Prostate gland (tissue), 2 donors: ENCODE measurements around the gene FNDC3B.

ENCODE experiments used
- POLR2AphosphoS5 ChIP-seq: sonication (generic); formaldehyde crosslinking; IDR thresholded peaks from one replicate; pipeline ENCODE4 v1.6.1; 2017; ENCODE audit warnings: antibody characterized with exemption
- TF ChIP-seq, protein P1 (sequence below), 4 experiments: fragments of 200-600 bp in 2 of 4; fragments of 450-650 bp in 2 of 4; sonication (generic) in 2 of 4; IDR thresholded peaks; 1 replicate in 3 of 4; 2 replicates in 1 of 4; pipeline ENCODE4 v1.5.1; 2016 to 2019; ENCODE audit warnings: antibody characterized with exemption in 4 of 4, mild to moderate bottlenecking in 2 of 4, moderate library complexity in 2 of 4

DNA sequence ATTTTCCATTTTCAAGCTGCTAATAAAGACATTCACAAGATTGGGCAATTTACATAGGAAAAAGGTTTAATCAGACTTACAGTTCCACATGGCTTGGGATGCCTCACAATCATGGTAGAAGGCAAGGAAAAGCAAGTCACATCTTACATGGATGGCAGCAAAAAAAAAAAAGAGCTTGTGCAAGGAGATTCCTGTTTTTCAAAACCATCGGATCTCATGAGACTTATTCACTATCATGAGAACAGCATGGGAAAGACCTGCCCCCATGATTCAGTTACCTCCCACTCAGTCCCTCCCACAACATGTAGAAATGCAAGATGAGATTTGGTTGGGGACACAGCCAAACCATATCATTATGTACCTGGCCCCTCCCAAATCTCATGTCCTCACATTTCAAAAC is 202.0 kb downstream of the FNDC3B start:
- TF ChIP-seq, protein P1, sequence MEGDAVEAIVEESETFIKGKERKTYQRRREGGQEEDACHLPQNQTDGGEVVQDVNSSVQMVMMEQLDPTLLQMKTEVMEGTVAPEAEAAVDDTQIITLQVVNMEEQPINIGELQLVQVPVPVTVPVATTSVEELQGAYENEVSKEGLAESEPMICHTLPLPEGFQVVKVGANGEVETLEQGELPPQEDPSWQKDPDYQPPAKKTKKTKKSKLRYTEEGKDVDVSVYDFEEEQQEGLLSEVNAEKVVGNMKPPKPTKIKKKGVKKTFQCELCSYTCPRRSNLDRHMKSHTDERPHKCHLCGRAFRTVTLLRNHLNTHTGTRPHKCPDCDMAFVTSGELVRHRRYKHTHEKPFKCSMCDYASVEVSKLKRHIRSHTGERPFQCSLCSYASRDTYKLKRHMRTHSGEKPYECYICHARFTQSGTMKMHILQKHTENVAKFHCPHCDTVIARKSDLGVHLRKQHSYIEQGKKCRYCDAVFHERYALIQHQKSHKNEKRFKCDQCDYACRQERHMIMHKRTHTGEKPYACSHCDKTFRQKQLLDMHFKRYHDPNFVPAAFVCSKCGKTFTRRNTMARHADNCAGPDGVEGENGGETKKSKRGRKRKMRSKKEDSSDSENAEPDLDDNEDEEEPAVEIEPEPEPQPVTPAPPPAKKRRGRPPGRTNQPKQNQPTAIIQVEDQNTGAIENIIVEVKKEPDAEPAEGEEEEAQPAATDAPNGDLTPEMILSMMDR (IDR thresholded peaks at IDR 0.05), result no peak
- TF ChIP-seq POLR2AphosphoS5, result no peak
